Hepatocyte (in vitro differentiated cells): ENCODE data around the gene ENPP6. TPM values are rescaled to one million over a fixed set of nuclear protein-coding genes. Genes with fewer than 3 reads are reported as not detected.

Experiments
- DNase-seq: peaks from one replicate; pipeline ENCODE4 v3.0.0-alpha.2; 2016; ENCODE audit warnings: low spot score
- H2AFZ ChIP-seq: fragments of 200-600 bp; sonication (generic); 2 replicates; pipeline ENCODE4 v1.6.0; 2016; ENCODE audit warnings: antibody characterized with exemption, mild to moderate bottlenecking
- H3K27ac ChIP-seq: fragments of 200-600 bp; sonication (generic); 2 replicates; pipeline ENCODE4 v1.5.1; 2016; ENCODE audit warnings: mild to moderate bottlenecking
- H3K27me3 ChIP-seq: fragments of 200-600 bp; sonication (generic); 2 replicates; pipeline ENCODE4 v1.6.1; 2016
- H3K36me3 ChIP-seq: fragments of 200-600 bp; sonication (generic); replicated peaks from 2 replicates; pipeline ENCODE4 v1.5.1; 2016; ENCODE audit warnings: low read depth; ENCODE audit not compliant: insufficient read depth
- H3K4me1 ChIP-seq: fragments of 200-600 bp; sonication (generic); 2 replicates; pipeline ENCODE4 v1.5.1; 2016; ENCODE audit warnings: mild to moderate bottlenecking, moderate library complexity; ENCODE audit not compliant: insufficient read depth
- H3K4me2 ChIP-seq: fragments of 200-600 bp; sonication (generic); 2 replicates; pipeline ENCODE4 v1.6.0; 2016
- H3K4me3 ChIP-seq: fragments of 200-600 bp; sonication (generic); 2 replicates; pipeline ENCODE4 v1.5.1; 2016; ENCODE audit warnings: mild to moderate bottlenecking
- H3K79me2 ChIP-seq: fragments of 200-600 bp; sonication (generic); 2 replicates; pipeline ENCODE4 v1.6.0; 2017; ENCODE audit warnings: mild to moderate bottlenecking
- H3K9me2 ChIP-seq: fragments of 200-600 bp; sonication (generic); replicated peaks from 2 replicates; pipeline ENCODE4 v1.6.0; 2017; ENCODE audit warnings: mild to moderate bottlenecking; ENCODE audit not compliant: insufficient read depth
- H3K9me3 ChIP-seq: fragments of 200-600 bp; sonication (generic); 2 replicates; pipeline ENCODE4 v1.5.1; 2016; ENCODE audit warnings: low read depth, mild to moderate bottlenecking
- H4K20me1 ChIP-seq: fragments of 200-600 bp; sonication (generic); 2 replicates; pipeline ENCODE4 v1.6.0; 2016; ENCODE audit warnings: mild to moderate bottlenecking; ENCODE audit not compliant: insufficient read depth, poor library complexity, severe bottlenecking
- EZH2 ChIP-seq: fragments of 200-600 bp; sonication (generic); IDR thresholded peaks from 2 replicates; pipeline ENCODE4 v1.6.1; 2016; ENCODE audit warnings: antibody characterized with exemption, mild to moderate bottlenecking, borderline replicate concordance
- EZH2phosphoT487 ChIP-seq: fragments of 200-600 bp; sonication (generic); IDR thresholded peaks from one replicate; pipeline ENCODE4 v1.6.1; 2018; ENCODE audit warnings: antibody characterized with exemption, mild to moderate bottlenecking, low read depth, moderate library complexity; ENCODE audit not compliant: unreplicated experiment, severe bottlenecking
- WGBS: methylation state at CpG from one replicate; pipeline ENCODE4 v1.1.6; 2016; ENCODE audit warnings: low lambda C conversion rate; ENCODE audit errors: missing lambda C conversion rate; 5-methylcytosine and 5-hydroxymethylcytosine counted together
- polyA plus RNA-seq: library from polyadenylated mRNA; unstranded; fragments of >200 nt; fragmentation: Nextera tagmentation; extraction: Ambion mirVana; gene quantifications from 2 replicates; pipeline ENCODE4 v1.2.1, GENCODE V29; 2016
- total RNA-seq: library from RNA; depleted of rRNA; stranded (reverse); fragments of >200 nt; gene quantifications from 2 replicates; pipeline ENCODE4 v1.2.3, GENCODE V29; 2014
- TF ChIP-seq, protein P1 (sequence below): fragments of 200-600 bp; sonication (generic); IDR thresholded peaks from 2 replicates; pipeline ENCODE4 v1.5.1; 2016; ENCODE audit warnings: antibody characterized with exemption, mild to moderate bottlenecking; ENCODE audit not compliant: poor library complexity

Gene ENPP6
- total and polyA plus RNA-seq, 2 experiments from 2014 or later: 0.03 TPM; not detected in 1

DNA sequence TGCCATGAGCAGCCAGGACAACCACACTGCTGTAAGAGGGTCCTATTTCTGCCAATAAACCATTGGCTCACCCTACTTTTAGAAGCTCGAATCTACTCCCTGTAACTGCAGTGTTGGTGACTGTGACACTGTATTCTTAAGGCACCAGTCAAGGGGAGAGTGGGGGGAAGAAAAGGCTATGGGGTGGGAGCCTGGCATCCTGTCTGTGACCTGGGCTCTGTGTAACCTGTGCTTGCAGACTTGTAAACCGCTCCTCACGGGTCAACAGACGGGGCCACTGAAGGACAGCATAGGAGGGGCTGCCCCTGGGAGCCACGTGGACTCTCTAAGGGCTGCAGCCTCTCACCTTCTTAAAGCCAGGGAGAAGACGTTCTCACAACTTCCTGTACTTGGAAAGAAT is 42.2 kb upstream of the ENPP6 start:
- 51% methylated on average over 6 of the region's 6 CpGs for WGBS
- H2AFZ ChIP-seq: no peak overlapping the region
- DNase-seq: no peak

GRCh38 chr4:184259081-184259480 is 41.4 kb upstream of the ENPP6 start:
- Histone ChIP-seq H3K36me3 (no peaks in the 10 kb centered on the region), H3K79me2 (no peaks in the 10 kb centered on the region), H3K4me3 (no peak overlapping the region), H3K4me1 (no peaks in the 10 kb centered on the region), H3K27ac (no peak overlapping the region), H2AFZ (no peak overlapping the region), H4K20me1 (no peaks in the 10 kb centered on the region), H3K4me2 (no peak overlapping the region), H3K9me2 (no peaks in the 10 kb centered on the region), H3K9me3 (no peaks in the 10 kb centered on the region), H3K27me3 (no peaks in the 10 kb centered on the region)
- WGBS: 83% methylated on average over 3 of the region's 3 CpGs
- DNase-seq: no peak
- TF ChIP-seq, protein P1, sequence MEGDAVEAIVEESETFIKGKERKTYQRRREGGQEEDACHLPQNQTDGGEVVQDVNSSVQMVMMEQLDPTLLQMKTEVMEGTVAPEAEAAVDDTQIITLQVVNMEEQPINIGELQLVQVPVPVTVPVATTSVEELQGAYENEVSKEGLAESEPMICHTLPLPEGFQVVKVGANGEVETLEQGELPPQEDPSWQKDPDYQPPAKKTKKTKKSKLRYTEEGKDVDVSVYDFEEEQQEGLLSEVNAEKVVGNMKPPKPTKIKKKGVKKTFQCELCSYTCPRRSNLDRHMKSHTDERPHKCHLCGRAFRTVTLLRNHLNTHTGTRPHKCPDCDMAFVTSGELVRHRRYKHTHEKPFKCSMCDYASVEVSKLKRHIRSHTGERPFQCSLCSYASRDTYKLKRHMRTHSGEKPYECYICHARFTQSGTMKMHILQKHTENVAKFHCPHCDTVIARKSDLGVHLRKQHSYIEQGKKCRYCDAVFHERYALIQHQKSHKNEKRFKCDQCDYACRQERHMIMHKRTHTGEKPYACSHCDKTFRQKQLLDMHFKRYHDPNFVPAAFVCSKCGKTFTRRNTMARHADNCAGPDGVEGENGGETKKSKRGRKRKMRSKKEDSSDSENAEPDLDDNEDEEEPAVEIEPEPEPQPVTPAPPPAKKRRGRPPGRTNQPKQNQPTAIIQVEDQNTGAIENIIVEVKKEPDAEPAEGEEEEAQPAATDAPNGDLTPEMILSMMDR: no peak
- TF ChIP-seq EZH2 (no peak), EZH2phosphoT487 (no peak)

More for the DNA sequence above, 42.2 kb upstream of the ENPP6 start:
- no peaks in the 10 kb centered on the region for H4K20me1 ChIP-seq
- no peaks in the 10 kb centered on the region for H3K79me2 ChIP-seq
- no peak overlapping the region for H3K4me3 ChIP-seq
- H3K27ac ChIP-seq: no peak overlapping the region
- H3K9me2 ChIP-seq: no peaks in the 10 kb centered on the region
- no peaks in the 10 kb centered on the region for H3K9me3 ChIP-seq
- no peaks in the 10 kb centered on the region for H3K36me3 ChIP-seq
- TF ChIP-seq, protein P1: no peak
- TF ChIP-seq EZH2phosphoT487 (no peak), EZH2 (no peak)
- H3K4me2 ChIP-seq: no peak overlapping the region
- no peaks in the 10 kb centered on the region for H3K27me3 ChIP-seq
- no peaks in the 10 kb centered on the region for H3K4me1 ChIP-seq

DNA sequence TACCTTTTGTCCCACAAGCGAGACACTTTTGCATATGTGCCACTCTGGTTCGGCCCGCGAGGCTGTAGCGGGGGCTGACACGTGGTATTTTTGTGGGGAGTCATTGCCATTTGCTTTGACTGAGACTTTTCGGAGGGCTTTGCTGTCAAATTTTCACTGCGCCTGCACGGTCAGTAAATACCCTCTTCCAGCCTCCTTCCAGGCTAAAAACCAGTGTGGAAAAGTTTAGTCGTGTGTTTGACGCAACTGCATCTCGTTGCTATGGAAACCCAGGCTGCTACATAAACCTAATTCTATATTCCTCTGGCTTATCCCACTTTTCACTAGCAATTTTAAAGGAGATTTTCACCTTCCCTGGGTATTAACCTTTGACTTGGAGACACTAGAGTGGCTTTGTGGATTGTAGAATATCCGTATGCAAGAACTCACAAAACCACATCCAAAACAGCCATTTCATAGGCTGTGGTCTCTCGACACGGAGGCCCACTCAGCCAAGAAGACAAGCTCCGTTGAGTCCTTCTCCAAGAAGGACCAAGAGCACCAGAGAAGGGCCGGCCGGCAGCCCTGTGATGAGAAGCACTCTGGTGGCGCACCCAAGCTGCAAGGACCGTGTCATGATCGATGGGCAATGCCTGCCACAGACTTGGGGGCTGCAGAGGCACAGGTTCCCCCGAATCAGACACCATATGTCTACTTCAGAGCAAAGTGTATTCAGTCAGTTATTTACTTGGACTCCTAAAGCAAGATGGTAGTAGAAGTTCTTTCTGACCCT is 38.4 kb upstream of the ENPP6 start:
- no peak for DNase-seq
- Histone ChIP-seq H3K4me3 (no peak overlapping the region), H3K27me3 (no peaks in the 10 kb centered on the region), H3K27ac (no peak overlapping the region), H3K9me2 (no peaks in the 10 kb centered on the region), H3K9me3 (no peaks in the 10 kb centered on the region), H3K36me3 (no peaks in the 10 kb centered on the region), H3K4me2 (no peak overlapping the region), H2AFZ (no peak overlapping the region), H3K79me2 (no peaks in the 10 kb centered on the region), H4K20me1 (no peaks in the 10 kb centered on the region), H3K4me1 (no peaks in the 10 kb centered on the region)
- TF ChIP-seq EZH2phosphoT487: no peak
- TF ChIP-seq, protein P1: no peak
- TF ChIP-seq EZH2: no peak
- 90% methylated on average over 22 of the region's 22 CpGs for WGBS
